ENCODE measurements around the gene IL26.

Gene IL26

GRCh38 chr12:68240975-68241374 lies 15.4 kb upstream of the IL26 start:
- H3K79me2 ChIP-seq (ENCODE audit: control insufficient read depth, insufficient read depth, low read length, poor library complexity), result no peaks in the 10 kb centered on the region
- H2BK120ac ChIP-seq (ENCODE audit: insufficient read depth, low read length, poor library complexity), result no peak overlapping the region
- H3K4me3 ChIP-seq (ENCODE audit: low read depth, low read length), result no peak overlapping the region
- no peak overlapping the region for H3K4ac ChIP-seq (ENCODE audit: low read depth, low read length)
- no peak overlapping the region for H3K14ac ChIP-seq (ENCODE audit: low read length)
- no peaks in the 10 kb centered on the region for H3K27me3 ChIP-seq (ENCODE audit: insufficient read depth, low read length)
- H3K79me1 ChIP-seq (ENCODE audit: low read length), result no peaks in the 10 kb centered on the region
- no peaks in the 10 kb centered on the region for H3K36me3 ChIP-seq (ENCODE audit: control insufficient read depth in 1 of 2, insufficient read depth in 2 of 2, low read length in 2 of 2)
- no peak overlapping the region for H3K18ac ChIP-seq (ENCODE audit: low read length)
- no peaks in the 10 kb centered on the region for H3K9me3 ChIP-seq (ENCODE audit: insufficient read depth, low read depth, low read length)
- no peak for DNase-seq
- peaks cover 2 to 6% of the 10 kb centered on the region in 2 experiments for H3K4me1 ChIP-seq (ENCODE audit: control insufficient read depth in 1 of 2, insufficient read depth in 2 of 2, low read length in 2 of 2)
- H2BK12ac ChIP-seq (ENCODE audit: low read length), result no peak overlapping the region
- no peak overlapping the region for H3K27ac ChIP-seq (ENCODE audit: low read depth, low read length)
- H3K4me2 ChIP-seq (ENCODE audit: low read length), result no peak overlapping the region
- no peak overlapping the region for H4K8ac ChIP-seq (ENCODE audit: low read depth, low read length)
- no peak overlapping the region for H3K23ac ChIP-seq (ENCODE audit: low read length)
- H2BK5ac ChIP-seq (ENCODE audit: low read depth, low read length, poor library complexity), result no peak overlapping the region
- no peak overlapping the region for H4K12ac ChIP-seq (ENCODE audit: low read depth, low read length)
- H2AK5ac ChIP-seq (ENCODE audit: low read length), result no peak overlapping the region
- no peak overlapping the region for H4K91ac ChIP-seq (ENCODE audit: low read depth, low read length)
- WGBS (ENCODE audit: extremely low coverage, insufficient coverage, insufficient read length), result no CpG with 5 or more reads among the region's 1 CpG
- no peak overlapping the region for H2AFZ ChIP-seq (ENCODE audit: insufficient read depth, low read length, poor library complexity)
- H3K9ac ChIP-seq (ENCODE audit: low read length), result no peak overlapping the region

GRCh38 chr12:68240079-68240478 lies 14.5 kb upstream of the IL26 start:
- Histone ChIP-seq H3K27ac (ENCODE audit: low read depth, low read length) (no peak overlapping the region), H3K36me3 (ENCODE audit: control insufficient read depth in 1 of 2, insufficient read depth in 2 of 2, low read length in 2 of 2) (no peaks in the 10 kb centered on the region), H2BK5ac (ENCODE audit: low read depth, low read length, poor library complexity) (no peak overlapping the region), H3K4me2 (ENCODE audit: low read length) (no peak overlapping the region), H3K14ac (ENCODE audit: low read length) (no peak overlapping the region), H4K8ac (ENCODE audit: low read depth, low read length) (no peak overlapping the region), H3K4me1 (ENCODE audit: control insufficient read depth in 1 of 2, insufficient read depth in 2 of 2, low read length in 2 of 2) (peaks cover 2 to 3% of the 10 kb centered on the region in 2 experiments), H2BK120ac (ENCODE audit: insufficient read depth, low read length, poor library complexity) (no peak overlapping the region), H2AK5ac (ENCODE audit: low read length) (no peak overlapping the region), H3K4me3 (ENCODE audit: low read depth, low read length) (no peak overlapping the region), H4K91ac (ENCODE audit: low read depth, low read length) (no peak overlapping the region), H3K18ac (ENCODE audit: low read length) (no peak overlapping the region), H3K79me2 (ENCODE audit: control insufficient read depth, insufficient read depth, low read length, poor library complexity) (no peaks in the 10 kb centered on the region), H3K4ac (ENCODE audit: low read depth, low read length) (no peak overlapping the region), H3K23ac (ENCODE audit: low read length) (no peak overlapping the region), H3K79me1 (ENCODE audit: low read length) (no peaks in the 10 kb centered on the region), H3K9me3 (ENCODE audit: insufficient read depth, low read depth, low read length) (no peaks in the 10 kb centered on the region), H2AFZ (ENCODE audit: insufficient read depth, low read length, poor library complexity) (no peak overlapping the region), H3K27me3 (ENCODE audit: insufficient read depth, low read length) (no peaks in the 10 kb centered on the region), H3K9ac (ENCODE audit: low read length) (no peak overlapping the region), H2BK12ac (ENCODE audit: low read length) (no peak overlapping the region), H4K12ac (ENCODE audit: low read depth, low read length) (no peak overlapping the region)
- peak in 1 of 2 donors; percentile 50 for DNase-seq
- WGBS (ENCODE audit: extremely low coverage, insufficient coverage, insufficient read length), result no CpG with 5 or more reads among the region's 1 CpG

GRCh38 chr12:68239309-68239982 lies 13.8 kb upstream of the IL26 start:
- Histone ChIP-seq H3K9me3 (ENCODE audit: insufficient read depth, low read depth, low read length) (no peaks in the 10 kb centered on the region), H4K8ac (ENCODE audit: low read depth, low read length) (no peak overlapping the region), H2AFZ (ENCODE audit: insufficient read depth, low read length, poor library complexity) (no peak overlapping the region), H3K4me3 (ENCODE audit: low read depth, low read length) (no peak overlapping the region), H3K14ac (ENCODE audit: low read length) (no peak overlapping the region), H2BK12ac (ENCODE audit: low read length) (no peak overlapping the region), H3K79me1 (ENCODE audit: low read length) (no peaks in the 10 kb centered on the region), H3K27me3 (ENCODE audit: insufficient read depth, low read length) (no peaks in the 10 kb centered on the region), H3K27ac (ENCODE audit: low read depth, low read length) (no peak overlapping the region), H3K23ac (ENCODE audit: low read length) (no peak overlapping the region), H2AK5ac (ENCODE audit: low read length) (no peak overlapping the region), H3K36me3 (ENCODE audit: control insufficient read depth in 1 of 2, insufficient read depth in 2 of 2, low read length in 2 of 2) (no peaks in the 10 kb centered on the region), H3K4me1 (ENCODE audit: control insufficient read depth in 1 of 2, insufficient read depth in 2 of 2, low read length in 2 of 2) (peaks cover 2 to 3% of the 10 kb centered on the region in 2 experiments), H3K79me2 (ENCODE audit: control insufficient read depth, insufficient read depth, low read length, poor library complexity) (no peaks in the 10 kb centered on the region), H4K91ac (ENCODE audit: low read depth, low read length) (no peak overlapping the region), H3K4me2 (ENCODE audit: low read length) (no peak overlapping the region), H3K18ac (ENCODE audit: low read length) (no peak overlapping the region), H2BK120ac (ENCODE audit: insufficient read depth, low read length, poor library complexity) (no peak overlapping the region), H3K4ac (ENCODE audit: low read depth, low read length) (no peak overlapping the region), H3K9ac (ENCODE audit: low read length) (no peak overlapping the region), H4K12ac (ENCODE audit: low read depth, low read length) (no peak overlapping the region), H2BK5ac (ENCODE audit: low read depth, low read length, poor library complexity) (no peak overlapping the region)
- DNase-seq, result no peak
- WGBS (ENCODE audit: extremely low coverage, insufficient coverage, insufficient read length), result no CpG with 5 or more reads among the region's 6 CpGs

- no peak overlapping the region for H3K9ac ChIP-seq (ENCODE audit: low read length)
- no peaks in the 10 kb centered on the region for H3K36me3 ChIP-seq (ENCODE audit: control insufficient read depth in 1 of 2, insufficient read depth in 2 of 2, low read length in 2 of 2)
- H2BK12ac ChIP-seq (ENCODE audit: low read length), result no peak overlapping the region
- no CpG with 5 or more reads among the region's 2 CpGs for WGBS (ENCODE audit: extremely low coverage, insufficient coverage, insufficient read length)
- no peaks in the 10 kb centered on the region for H3K9me3 ChIP-seq (ENCODE audit: insufficient read depth, low read depth, low read length)
- H2BK120ac ChIP-seq (ENCODE audit: insufficient read depth, low read length, poor library complexity), result no peak overlapping the region
- no peaks in the 10 kb centered on the region for H3K27me3 ChIP-seq (ENCODE audit: insufficient read depth, low read length)
- peaks cover 2 to 3% of the 10 kb centered on the region in 2 experiments for H3K4me1 ChIP-seq (ENCODE audit: control insufficient read depth in 1 of 2, insufficient read depth in 2 of 2, low read length in 2 of 2)
- H3K4me3 ChIP-seq (ENCODE audit: low read depth, low read length), result no peak overlapping the region
- no peaks in the 10 kb centered on the region for H3K79me2 ChIP-seq (ENCODE audit: control insufficient read depth, insufficient read depth, low read length, poor library complexity)
- no peak overlapping the region for H3K4ac ChIP-seq (ENCODE audit: low read depth, low read length)
- DNase-seq, result no peak
- no peak overlapping the region for H2AK5ac ChIP-seq (ENCODE audit: low read length)
- H4K8ac ChIP-seq (ENCODE audit: low read depth, low read length), result no peak overlapping the region
- H3K4me2 ChIP-seq (ENCODE audit: low read length), result no peak overlapping the region
- no peak overlapping the region for H4K12ac ChIP-seq (ENCODE audit: low read depth, low read length)
- H3K14ac ChIP-seq (ENCODE audit: low read length), result no peak overlapping the region
- H3K79me1 ChIP-seq (ENCODE audit: low read length), result no peaks in the 10 kb centered on the region
- H2BK5ac ChIP-seq (ENCODE audit: low read depth, low read length, poor library complexity), result no peak overlapping the region
- H3K18ac ChIP-seq (ENCODE audit: low read length), result no peak overlapping the region
- H3K23ac ChIP-seq (ENCODE audit: low read length), result no peak overlapping the region
- no peak overlapping the region for H4K91ac ChIP-seq (ENCODE audit: low read depth, low read length)
- H3K27ac ChIP-seq (ENCODE audit: low read depth, low read length), result no peak overlapping the region
- no peak overlapping the region for H2AFZ ChIP-seq (ENCODE audit: insufficient read depth, low read length, poor library complexity)
These were observed 12.0 kb upstream of the IL26 start for GRCh38 chr12:68237619-68238018.

All from trophoblast cell (in vitro differentiated cells and primary cell).